NCI-H2081 treated with DMSO at 0.1 percent for 48 hours (cell line): ENCODE results near the gene PTPN7.
A peak's percentile ranks its signal among the peaks of the same experiment; 100 is the strongest.
"Not testable (repeated sequence)": the region's sequence is repeated elsewhere in the genome, so short reads cannot be mapped to it uniquely, and the experiment has no call there.

Source experiments
- DNase-seq: peaks from one replicate; lab custom pipeline; 2025; lab: John Stamatoyannopoulos, UW

The PTPN7 gene

DNA sequence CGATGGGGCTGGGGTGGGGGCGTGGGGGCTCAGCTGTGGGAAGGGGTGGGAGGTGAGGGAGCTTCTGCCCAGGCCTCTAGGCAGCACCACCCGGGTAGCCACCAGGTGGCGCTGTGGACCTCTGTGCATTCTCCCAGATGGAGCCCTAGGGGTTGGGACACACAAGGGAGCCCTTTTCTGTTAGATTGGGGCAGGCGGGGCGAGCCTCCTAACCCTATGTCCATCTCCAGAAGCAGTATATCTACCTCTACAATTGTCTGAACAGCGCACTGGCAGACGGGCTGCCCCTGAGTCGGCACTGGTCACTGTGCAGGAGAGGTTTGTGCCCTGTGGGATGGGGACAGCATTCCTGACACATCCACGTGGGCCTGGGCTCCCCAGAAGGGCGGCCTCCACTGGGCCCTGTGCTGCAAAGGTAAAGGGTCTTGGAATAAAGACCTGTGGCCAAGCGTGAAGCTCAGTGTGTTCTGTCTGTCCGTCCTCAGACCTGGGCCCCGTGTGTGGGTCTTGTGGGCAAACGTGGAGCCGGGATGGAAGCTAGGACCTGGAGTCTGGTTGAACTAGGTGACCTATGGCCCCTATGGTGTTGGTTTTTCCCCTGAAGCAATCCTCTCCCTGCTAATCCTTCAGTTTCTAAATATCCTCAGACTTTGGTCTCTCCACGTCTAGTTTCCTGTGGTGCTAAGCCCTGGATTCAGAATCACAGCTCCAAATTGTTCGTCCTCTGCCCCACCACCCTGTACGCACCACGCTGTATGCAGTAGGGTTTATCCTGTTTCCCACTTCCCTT is 28.8 kb upstream of the PTPN7 start:
- DNase-seq, result no peak

DNA sequence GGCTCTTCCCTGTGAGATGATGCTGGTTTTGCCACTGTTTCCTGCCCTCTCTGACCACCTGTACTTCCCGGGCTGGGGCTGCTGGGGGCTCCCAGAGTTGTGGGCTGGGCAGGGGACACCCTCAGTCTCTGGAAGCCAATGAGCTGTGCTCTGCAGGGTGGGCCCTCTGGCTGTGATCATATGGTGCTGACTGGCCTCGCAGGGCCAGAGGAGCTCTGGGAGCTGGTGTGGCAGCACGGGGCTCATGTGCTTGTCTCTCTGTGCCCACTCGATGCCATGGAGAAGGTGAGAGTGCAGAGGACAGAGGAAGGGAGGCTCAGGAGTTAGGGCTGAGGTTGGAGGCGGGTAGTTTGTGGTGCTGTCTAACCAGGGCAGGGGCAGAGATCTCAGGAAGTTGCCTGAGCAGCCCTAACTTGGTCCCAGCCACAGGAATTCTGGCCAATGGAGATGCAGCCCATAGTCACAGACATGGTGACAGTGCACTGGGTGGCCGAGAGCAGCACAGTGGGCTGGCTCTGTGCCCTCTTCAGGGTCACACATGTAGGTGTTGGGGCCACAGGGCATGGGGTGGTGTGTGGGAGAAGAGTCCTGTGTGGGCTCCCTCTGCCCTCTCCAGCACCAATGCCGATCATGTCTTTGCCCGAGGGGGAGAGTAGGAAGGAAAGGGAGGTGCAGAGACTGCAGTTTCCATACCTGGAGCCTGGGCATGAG is 27.4 kb upstream of the PTPN7 start:
- no peak for DNase-seq

DNA sequence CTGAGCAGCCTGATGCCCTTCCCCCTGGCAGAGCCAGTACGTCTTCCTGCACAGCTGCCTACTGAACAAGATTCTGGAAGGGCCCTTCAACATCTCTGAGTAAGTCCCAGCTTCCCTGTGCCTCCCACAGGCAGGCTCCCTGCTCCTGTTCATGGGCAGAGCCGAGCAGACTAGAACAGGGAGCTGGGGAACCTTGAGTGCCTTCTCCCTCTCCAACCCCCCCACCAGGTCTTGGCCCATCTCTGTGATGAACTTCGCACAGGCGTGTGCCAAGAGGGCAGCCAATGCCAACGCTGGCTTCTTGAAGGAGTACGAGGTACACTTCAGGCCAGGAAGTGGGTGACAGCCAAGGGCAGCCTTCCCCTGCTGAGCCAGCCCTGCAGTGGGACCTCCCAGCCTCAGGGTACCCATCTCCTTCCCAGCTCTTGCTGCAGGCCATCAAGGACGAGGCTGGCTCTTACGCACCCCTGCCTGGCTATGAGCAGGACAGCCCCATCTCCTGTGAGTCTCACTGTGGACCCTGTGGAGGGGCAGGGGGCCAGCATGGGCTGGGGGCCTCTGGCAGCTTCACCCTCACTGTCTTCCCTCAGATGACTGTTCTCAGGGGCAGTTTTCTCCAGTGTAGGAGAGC is 26.8 kb upstream of the PTPN7 start:
- DNase-seq, result no peak

DNA sequence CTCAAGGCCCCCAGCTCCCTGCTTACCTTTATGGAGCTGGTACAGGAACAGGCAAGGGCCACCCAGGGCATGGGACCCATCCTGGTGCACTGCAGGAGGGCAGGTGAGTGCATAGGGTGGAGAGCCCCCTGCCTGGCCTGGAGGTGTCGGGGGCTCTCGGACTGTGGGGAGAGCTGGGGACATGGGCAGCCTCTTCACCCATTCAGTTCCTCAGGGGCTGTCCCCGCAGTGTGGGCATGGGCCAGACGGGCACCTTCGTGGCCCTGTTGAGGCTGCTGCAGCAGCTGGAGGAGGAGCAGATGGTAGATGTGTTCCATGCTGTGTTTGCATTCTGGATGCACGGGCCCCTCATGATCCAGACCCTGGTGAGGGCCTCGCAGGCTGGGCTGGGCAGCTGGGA is 25.9 kb upstream of the PTPN7 start:
- no peak for DNase-seq

DNA sequence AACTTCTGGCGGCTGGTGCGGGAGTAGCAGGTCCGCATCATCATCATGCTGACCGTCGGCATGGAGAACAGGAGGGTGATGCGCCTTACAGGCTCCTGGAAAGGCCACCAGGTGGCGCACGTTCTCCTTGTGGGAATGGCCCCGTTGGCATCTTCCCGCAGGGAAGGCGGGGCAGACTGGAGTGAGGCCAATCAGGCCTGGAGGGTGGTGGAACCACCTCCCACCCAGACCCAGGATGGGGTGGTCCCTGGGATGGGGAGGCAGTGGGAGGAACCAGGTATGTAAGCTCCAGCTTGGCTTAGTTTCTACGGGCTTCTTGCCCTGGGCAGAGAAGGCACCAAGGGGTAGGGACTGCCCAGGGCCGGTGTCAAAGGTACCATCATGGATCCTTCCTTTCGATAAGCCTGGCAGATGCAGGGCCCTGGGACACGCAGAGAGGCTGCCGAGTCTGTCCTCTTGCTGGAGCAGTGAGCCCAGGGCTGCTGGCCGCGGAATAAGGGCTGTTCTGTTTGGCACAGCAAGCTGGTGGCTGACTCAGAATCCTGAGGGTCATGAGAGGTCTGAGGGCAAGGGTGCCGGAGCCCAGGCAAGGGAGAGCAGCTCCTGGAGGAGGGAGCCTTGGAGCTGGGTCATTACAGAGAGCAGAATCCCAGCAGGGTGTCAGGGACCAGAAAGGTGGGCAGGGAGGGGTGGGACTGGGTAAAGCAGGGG is 24.5 kb upstream of the PTPN7 start:
- peak; percentile 43 for DNase-seq

DNA sequence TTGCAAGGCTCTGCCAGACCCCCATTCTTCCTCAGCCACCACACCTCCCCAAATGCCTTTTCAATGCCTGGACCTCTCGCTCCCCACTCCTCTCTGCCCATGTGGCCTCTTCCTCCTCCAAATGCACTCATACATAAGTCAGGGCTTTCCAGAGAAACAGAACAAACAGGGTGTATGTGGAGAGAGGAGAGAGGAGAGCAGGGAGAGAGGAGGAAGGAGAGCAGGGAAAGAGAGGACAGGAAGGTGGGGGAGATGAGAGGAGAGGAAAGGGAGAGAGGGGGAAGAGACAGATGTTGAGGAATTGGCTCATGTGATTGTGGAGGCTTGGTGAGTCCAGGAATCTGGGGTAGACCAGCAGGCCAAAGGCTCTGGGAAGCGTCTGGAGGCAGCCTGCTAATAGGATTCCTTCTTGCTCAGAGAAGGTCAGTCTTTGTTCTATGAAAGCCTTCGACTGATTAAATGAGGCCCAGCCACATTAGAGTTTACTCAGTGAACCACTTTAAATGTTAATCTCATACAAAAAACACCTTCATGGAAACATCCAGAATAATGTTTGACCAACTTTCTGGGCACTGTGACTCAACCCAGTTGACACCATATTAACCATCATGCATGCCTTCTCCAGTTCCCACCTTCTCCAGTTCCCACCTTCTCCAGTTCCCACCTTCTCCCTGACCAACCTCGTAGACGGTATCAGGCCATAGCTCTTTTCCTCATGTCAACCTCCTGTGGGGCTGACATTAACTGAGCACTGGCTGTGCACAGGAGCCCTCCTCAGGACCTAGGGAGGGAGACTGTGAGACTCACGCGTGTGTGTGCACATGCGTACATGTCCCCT is 21.9 kb upstream of the PTPN7 start:
- DNase-seq, result no peak

DNA sequence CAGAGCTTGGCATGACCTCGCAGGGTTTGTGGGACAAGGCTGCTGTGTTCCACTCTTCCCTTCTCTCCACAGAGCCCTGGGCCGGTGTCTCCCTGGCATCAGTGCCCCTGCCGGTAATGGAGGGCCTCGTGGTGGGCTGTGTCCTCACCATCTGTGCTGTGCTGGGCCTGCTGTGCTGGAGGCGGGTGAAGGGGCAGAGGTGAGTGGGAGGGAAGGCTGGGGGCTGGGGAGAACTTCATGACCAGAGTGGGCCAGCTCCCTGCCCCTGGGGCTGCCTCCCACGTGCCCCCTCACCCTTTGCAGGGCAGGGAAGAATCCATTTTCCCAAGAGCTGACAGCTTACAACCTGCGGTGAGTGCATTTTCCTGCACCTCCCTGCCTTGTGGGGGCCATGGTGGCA is 21.2 kb upstream of the PTPN7 start:
- no peak for DNase-seq

DNA sequence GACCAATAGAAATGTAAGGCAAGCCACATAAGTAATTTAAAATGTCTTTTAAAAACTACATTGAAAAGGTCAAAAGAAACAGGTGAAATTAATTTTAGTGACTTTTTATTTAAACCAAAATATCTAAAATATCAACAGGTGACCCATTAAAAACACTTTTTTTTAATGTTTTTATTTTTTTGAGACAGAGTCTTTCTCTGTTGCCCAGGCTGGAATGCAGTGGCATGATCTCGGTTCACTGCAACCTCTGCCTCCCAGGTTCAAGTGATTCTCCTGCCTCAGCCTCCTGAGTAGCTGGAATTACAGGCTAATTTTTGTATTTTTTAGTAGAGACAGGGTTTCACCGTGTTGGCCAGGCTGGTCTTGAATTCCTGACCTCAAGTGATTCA is 20.3 kb upstream of the PTPN7 start:
- not testable (repeated sequence) for DNase-seq

DNA sequence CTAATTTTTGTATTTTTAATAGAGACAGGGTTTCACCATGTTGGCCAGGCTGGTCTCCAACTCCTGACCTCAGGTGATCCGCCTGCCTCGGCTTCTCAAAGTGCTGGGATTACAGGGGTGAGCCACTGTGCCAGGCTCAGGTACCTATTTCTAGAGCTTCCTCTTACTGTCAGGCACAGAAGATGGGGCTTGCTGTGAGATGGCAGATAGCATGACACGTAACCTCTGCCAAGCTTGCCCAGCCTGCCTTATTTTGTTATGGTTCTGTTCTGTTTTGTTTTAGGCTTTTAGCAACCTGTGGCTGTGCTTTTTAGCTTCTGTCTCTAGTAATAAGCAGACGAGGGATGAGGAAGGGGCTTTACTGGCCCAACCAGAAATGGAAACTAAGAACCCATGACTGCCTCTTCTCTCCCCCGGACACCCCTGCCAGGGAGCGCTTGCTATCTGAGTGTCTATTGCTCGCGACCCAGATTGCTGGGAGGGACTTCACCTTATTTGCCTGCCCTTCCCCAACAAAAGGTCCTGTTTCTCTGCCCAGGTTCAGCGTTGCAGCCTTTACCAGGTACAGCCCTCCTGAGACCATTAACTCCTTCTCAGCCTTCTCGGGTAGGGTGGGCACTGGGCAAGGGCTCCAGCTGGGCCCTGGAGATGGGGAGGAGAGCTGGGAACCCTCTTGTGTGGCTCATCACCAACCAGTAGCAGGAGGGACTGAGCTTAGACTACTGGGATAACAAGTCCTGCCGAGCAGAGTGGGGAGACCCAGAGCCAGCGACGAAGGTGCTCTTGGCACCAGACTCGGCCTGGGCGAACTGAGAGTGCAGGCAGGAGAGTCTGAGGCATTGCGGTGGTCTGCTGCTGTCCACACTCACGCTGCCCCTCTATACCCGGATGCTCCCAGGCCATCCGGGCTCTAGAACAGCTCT is 19.7 kb upstream of the PTPN7 start:
- DNase-seq, result no peak

DNA sequence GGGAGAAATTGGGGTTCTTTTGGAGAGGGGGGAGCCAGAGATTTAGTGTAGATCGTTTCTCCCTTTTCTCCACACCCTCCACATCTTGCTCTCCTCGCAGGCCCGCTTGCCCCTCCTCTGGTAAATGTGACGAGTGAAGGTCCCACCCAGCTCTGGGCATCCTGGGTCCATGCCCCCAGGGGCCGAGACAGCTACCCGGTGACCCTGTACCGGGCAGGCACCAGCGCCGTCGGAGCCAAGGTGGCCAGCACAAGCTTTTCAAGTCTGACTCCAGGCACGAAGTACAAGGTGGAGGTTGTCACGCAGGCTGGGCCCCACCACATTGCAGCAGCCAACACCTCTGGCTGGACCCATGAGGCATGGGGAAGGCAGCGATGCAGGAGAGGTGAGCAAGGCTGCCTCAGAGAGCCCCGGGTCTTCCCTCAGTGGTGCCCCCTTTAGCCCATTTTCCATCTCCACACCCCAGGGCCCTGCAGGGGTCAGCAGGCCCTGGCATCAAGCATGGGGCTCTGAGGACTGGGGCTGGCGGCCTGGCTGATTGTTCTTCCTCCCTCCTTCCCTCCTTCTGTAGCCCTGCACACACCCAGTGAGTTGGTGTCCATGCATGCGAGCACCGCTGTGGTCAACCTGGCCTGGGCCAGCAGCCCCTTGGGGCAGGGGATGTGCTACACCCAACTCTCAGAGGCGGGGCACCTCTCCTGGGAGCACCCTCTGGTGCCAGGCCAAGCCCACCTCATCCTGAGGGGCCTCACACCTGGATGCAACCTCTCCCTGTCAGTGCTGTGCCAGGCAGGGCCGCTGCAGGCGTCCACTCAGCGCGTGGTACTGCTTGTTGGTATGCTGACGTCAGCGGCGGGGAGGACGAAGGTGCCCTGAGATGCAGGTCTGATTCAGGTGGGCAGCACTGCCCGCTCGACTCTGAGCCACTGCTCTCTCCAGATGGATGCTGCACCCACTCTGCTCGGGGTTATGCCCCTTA is 16.8 kb upstream of the PTPN7 start:
- no peak for DNase-seq

DNA sequence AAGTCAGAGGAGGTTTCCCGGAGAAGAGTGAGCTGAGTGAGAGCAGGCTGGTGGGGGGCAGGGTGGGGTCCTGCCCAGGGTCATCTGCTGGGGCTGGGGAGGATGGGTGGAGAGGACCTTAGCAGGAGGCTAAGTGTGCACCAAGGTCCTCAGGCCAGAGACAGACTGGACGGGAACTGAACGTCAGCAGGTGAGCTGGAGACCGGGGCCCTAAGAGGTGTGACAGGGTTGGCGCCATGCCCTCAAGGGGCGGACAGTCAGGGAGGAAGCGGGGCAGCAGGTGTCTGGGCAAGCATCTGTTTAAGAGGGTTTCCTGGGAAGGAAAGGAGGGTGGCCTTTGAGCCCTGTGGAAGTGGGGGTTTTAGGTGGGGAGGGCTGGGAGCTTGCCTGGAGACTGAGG is 13.6 kb upstream of the PTPN7 start:
- DNase-seq, result no peak

DNA sequence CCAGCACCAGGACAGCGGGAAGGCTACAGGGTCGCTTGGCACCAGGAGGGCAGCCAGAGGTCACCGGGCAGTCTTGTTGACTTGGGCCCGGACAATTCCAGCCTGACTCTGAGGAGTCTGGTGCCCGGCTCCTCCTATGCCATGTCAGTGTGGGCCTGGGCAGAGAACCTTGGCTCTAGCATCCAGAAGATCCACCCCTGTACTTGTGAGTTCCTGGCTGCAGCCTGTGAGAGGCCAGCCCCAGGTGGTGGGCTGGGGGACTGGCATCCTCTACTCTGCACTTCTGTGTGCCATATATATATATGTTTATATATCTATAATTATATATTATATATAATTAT is 11.6 kb upstream of the PTPN7 start:
- no peak for DNase-seq

DNA sequence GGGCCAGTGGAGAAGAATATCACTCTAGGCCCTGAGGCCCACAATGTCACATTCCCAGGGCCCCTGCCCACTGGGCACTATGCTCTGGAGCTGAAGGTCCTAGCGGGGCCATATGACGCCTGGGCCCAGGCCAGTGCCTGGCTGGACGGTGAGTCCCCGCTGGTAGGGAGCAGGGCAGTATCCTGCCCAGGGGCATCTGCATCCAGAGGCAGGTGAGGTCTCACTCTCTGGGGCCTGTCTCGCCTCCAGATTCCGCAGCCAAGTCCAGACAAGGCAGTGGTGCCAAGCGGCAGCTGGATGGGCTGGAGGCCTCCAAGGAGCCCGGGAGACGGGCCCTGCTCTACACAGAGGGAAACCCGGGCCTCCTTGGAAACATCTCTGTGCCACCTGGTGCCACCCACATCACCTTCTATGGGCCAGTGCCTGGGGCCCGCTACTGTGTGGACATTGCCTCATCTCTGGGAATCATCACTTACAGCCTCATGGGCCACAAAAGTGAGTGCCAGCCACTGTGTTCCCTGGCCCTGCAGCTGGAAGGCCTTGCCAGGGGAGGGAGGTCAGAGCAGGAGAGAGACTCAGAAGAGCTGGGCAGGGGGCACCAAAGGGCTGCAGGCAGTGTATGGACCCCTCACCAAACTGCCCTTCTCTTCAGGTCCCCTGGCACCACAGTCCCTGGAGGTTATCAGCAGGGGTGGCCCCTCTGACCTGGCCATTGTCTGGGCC is 11.1 kb upstream of the PTPN7 start:
- no peak for DNase-seq

DNA sequence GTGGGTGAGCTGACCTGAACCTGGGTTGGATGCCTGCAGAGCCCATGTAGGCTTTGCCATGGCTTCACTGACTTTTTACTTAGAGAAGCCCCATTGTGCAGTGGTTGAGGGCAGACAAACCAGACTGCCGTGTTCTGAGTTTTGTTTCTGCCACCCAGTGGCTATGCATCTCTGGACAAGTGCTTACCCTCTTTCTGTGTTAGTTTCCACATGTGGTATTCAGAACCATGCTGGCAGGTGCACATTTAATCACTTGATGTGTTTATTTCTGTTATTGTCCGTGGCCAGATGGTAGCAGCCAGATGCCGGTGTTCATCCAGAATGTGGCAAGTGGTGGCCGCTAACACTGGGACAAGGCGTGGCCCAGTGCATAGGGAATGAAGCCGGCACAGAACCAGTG is 10.3 kb upstream of the PTPN7 start:
- DNase-seq, result no peak

DNA sequence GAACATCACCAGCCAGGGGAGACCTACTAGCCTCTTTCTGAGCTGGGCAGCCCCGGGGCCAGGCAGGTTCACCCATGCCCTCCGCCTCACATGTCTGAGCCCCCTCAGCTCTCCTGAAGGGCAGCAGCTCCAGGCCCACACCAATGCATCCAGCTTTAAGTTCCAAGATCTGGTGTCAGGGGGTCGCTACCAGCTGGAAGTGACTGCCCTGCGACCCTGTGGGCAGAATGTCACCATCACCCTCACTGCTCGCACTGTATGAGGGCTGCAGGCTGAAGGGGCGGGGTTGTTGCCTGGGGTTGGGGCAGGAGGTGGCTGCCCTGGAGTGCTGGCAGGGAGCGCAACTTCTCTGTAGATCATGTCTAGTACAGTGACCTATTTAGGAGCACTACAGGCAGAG is 8.5 kb upstream of the PTPN7 start:
- no peak for DNase-seq

DNA sequence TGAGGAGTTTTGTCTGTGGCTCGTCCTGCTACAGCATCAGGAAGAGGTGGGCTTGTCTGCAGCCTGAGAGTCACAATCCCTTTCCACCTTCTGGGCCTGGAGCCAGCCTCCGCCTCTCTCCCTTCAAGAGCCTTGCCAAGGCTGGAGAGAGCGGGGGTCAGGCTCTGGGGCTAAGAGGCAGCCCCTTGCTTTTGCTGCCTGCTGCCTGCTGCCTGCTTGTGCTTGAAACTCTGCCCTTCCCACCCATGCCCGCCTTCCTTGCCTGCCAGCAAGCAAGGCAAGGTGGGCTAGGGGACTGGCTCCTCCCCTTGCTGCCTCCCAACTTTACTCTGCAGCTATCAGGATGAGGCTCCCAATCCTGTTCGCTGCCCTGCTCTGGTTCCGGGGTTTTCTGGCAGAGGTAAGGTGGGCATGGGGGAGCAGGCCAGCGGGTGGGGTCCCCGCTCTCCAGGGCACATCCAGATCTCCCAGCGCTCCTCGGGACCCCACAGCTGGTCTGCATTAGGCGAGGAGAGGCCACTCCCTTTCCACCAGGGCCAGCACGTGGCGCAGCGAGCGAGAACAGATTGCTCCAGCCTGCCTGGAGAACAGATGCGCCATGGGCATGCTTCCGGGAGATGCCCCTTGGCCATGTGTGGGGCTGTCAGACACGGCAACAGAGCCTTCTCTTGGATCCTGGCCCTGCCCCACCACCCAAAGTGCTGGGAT is 7.5 kb upstream of the PTPN7 start:
- no peak for DNase-seq

DNA sequence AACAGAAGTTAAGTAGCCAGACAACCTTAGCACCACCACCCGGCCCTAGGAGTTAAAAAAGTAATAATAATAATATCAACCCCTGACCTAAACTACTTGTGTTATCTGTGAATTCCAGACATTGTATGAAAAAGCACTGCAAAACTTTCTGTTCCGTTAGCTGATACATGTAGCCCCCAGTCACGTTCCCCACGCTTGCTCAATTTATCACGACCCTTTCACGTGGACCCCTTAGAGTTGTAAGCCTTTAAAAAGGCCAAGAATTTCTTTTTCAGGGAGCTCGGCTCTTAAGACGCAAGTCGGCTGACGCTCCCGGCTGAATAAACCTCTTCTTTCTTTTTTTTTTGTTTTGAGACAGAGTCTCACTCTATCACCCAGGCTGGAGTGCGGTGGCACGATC is 6.7 kb upstream of the PTPN7 start:
- DNase-seq, result not testable (repeated sequence)
